Skeletal muscle tissue (tissue), 4 donors: ENCODE data around the gene CERS1. TPM values are rescaled to one million over a fixed set of nuclear protein-coding genes. Genes with fewer than 3 reads are reported as not detected.

ENCODE experiments used
- H3K27ac ChIP-seq: one replicate; pipeline ENCODE4 v1.7.0; 2013; ENCODE audit warnings: mild to moderate bottlenecking, low read depth, low read length, inconsistent platforms
- H3K27me3 ChIP-seq, 3 donors: one replicate each; pipeline ENCODE4 v1.7.0; 2013; ENCODE audit warnings: low read length in 3 of 3; ENCODE audit not compliant: control insufficient read depth in 3 of 3, insufficient read depth in 3 of 3
- H3K36me3 ChIP-seq, 3 donors: one replicate each; pipeline ENCODE4 v1.7.0; 2013; ENCODE audit warnings: low read length in 3 of 3; ENCODE audit not compliant: control insufficient read depth in 3 of 3, insufficient read depth in 3 of 3
- H3K4me1 ChIP-seq, 3 donors: one replicate each; pipeline ENCODE4 v1.7.0; 2013; ENCODE audit warnings: low read length in 3 of 3, mild to moderate bottlenecking in 3 of 3; ENCODE audit not compliant: control insufficient read depth in 3 of 3, insufficient read depth in 3 of 3
- H3K4me3 ChIP-seq, 3 donors: one replicate each; pipeline ENCODE4 v1.7.0; 2013; ENCODE audit warnings: low read length in 3 of 3
- H3K9ac ChIP-seq, 3 donors: one replicate each; pipeline ENCODE4 v1.7.0; 2013; ENCODE audit warnings: low read length in 3 of 3, mild to moderate bottlenecking in 3 of 3, moderate library complexity in 2 of 3, low read depth in 1 of 3
- H3K9me3 ChIP-seq, 3 donors: one replicate each; pipeline ENCODE4 v1.7.0; 2013; ENCODE audit warnings: low read length in 3 of 3; ENCODE audit not compliant: control insufficient read depth in 3 of 3
- total RNA-seq: library from RNA; depleted of rRNA; stranded (reverse); fragments of >200 nt; gene quantifications from one replicate; pipeline ENCODE4 v1.2.3, GENCODE V29; 2014
- donor health status: Osteomylitis.

The CERS1 gene
- total RNA-seq, 1 donor from 2014 or later = 17.7 TPM

DNA sequence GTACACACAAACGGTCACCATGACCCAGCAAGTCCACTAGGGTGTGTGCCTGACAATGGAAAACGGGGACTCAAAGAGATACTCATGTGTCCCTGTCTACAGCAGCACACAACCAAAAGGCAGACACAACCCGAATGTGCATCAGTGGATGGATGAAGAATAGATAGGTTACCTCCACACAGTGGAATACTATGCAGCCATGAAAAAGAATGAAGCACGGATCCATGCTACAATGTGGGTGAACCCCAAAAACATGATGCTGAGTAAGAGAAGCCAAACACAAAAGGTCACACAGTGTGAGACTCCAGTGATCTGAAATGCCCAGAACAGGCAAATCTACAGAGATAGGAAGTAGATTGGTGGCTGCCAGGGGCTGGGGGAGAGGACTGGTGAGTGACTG lies 9.0 kb downstream of the CERS1 start:
- H3K4me1 ChIP-seq = no peaks in the 10 kb centered on the region
- H3K9me3 ChIP-seq = no peaks in the 10 kb centered on the region
- no peak overlapping the region for H3K9ac ChIP-seq
- peaks cover 3 to 7% (median 5%) of the 10 kb centered on the region in 3 donors for H3K36me3 ChIP-seq
- H3K27ac ChIP-seq = no peak overlapping the region
- H3K27me3 ChIP-seq = no peaks in the 10 kb centered on the region
- no peak overlapping the region for H3K4me3 ChIP-seq

DNA sequence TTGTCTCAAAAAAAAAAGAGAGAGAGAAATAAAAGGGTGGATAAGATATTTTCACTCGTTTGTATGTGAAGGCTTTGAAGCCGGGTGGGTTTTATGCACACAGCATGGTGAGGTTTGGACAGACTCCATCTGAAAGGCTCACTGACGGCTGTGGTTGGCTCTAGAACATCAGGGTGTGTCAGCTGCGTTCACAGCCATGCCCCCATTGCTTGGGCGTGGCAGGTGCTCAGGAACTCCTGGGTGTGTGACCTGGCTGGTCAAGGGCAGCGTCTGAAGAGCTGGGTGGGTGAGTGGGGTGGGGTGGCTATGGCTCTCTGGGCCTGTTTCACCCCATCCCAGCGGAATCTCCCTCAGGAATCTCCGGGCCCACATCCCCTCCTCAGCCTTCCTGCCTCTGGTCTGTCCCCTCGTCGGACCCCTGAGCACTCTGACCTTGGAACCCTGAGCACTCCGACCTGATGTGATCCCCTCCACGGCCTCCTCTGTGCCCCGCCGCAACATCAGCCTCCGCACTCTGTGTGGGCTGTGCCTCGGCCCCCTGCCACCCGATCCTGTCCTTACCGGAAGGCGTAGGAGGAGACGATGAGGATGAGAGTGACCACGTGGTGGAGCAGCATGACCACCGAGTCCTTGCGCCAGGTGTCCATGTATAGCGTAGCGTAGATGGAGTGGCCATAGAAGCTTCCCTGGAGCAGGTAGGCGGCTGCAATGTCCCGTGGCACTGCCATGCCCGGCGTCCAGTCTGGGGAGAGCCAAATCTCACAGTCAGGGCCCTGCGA lies 12.2 kb downstream of the CERS1 start:
- no peaks in the 10 kb centered on the region for H3K4me1 ChIP-seq
- no peaks in the 10 kb centered on the region for H3K9me3 ChIP-seq
- H3K27me3 ChIP-seq = no peaks in the 10 kb centered on the region
- H3K9ac ChIP-seq = no peak overlapping the region
- H3K4me3 ChIP-seq = no peak overlapping the region
- peaks cover 8 to 21% (median 9%) of the 10 kb centered on the region in 3 donors for H3K36me3 ChIP-seq
- no peak overlapping the region for H3K27ac ChIP-seq

DNA sequence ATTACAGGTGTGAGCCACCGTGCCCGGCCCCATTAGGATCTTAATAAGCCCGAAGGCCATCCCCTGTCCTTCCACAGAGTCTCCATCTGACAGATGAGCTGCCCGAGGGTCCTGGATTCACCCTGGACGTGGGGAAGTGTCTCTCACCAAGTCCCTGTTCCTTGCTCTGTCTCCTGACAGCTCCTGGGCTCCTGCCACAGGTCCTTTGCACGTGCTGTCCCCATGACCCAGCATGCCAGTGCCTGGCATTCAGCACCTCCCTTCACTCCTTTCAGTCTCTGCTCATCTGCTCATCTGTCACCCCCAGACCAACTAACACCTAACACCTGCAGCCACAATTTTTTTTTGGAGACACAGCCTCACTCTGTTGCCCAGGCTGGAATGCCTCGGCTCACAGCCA lies 14.5 kb downstream of the CERS1 start:
- no peaks in the 10 kb centered on the region for H3K27me3 ChIP-seq
- no peak overlapping the region for H3K4me3 ChIP-seq
- no peaks in the 10 kb centered on the region for H3K4me1 ChIP-seq
- H3K9me3 ChIP-seq = peaks cover 0 to 3% (median 0%) of the 10 kb centered on the region in 3 donors
- peaks cover 16 to 38% (median 17%) of the 10 kb centered on the region in 3 donors for H3K36me3 ChIP-seq
- H3K27ac ChIP-seq = no peak overlapping the region
- H3K9ac ChIP-seq = no peak overlapping the region

- H3K9me3 ChIP-seq = peaks cover 0 to 3% (median 0%) of the 10 kb centered on the region in 3 donors
- H3K9ac ChIP-seq = no peak overlapping the region
- H3K27ac ChIP-seq = no peak overlapping the region
- no peaks in the 10 kb centered on the region for H3K27me3 ChIP-seq
- no peak overlapping the region for H3K4me3 ChIP-seq
- no peaks in the 10 kb centered on the region for H3K4me1 ChIP-seq
- H3K36me3 ChIP-seq = peaks cover 15 to 38% (median 17%) of the 10 kb centered on the region in 3 donors
These were observed 16.2 kb downstream of the CERS1 start for GRCh38 chr19:18879579-18880373.

- Histone ChIP-seq H3K4me3 (no peak overlapping the region), H3K9ac (no peak overlapping the region), H3K4me1 (no peaks in the 10 kb centered on the region), H3K27me3 (no peaks in the 10 kb centered on the region), H3K9me3 (peaks cover 0 to 3% (median 0%) of the 10 kb centered on the region in 3 donors), H3K36me3 (peaks cover 15 to 38% (median 16%) of the 10 kb centered on the region in 3 donors), H3K27ac (no peak overlapping the region)
These were observed 16.9 kb downstream of the CERS1 start for GRCh38 chr19:18878858-18879578.

DNA sequence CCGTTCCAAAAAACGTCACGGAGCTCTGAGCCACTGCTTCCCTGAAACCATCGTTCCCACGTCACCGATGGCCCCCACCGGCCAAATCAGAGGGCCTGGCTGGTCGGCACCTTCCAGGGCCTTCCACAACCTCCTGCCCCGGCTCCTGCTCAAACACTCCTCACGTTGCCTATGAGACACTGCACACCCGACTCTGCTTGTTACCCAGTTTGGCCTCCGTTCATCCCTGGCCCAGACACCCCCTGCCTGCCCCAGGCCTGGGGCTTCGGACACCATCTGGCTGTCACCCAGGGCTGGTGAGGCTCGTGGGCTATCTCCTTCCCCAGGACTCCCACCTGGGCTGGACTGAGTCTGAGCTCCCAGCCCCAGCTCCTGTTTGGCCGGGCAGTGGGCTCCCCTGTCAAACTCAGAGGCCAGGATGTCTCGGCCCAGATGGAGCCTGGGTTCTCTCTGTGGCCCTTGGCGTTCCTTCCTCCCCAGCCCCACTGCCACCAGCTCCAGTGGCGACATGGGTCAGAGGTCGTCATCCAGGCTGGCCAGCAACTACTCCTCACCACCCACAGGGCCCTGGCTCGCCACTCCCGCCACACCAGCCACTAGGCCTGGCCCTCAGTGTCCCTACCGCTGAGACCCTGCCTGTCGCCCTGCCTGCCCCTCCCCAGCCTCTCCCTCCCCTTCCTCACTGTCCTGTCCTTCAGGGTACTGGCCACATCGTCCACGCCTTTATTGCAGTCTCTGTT lies 17.7 kb downstream of the CERS1 start:
- Histone ChIP-seq H3K27me3 (no peaks in the 10 kb centered on the region), H3K9ac (no peak overlapping the region), H3K9me3 (peaks cover 0 to 3% (median 0%) of the 10 kb centered on the region in 3 donors), H3K36me3 (peaks cover 12 to 33% (median 15%) of the 10 kb centered on the region in 3 donors), H3K4me1 (no peaks in the 10 kb centered on the region), H3K27ac (no peak overlapping the region), H3K4me3 (no peak overlapping the region)

GRCh38 chr19:18876865-18877264 lies 19.1 kb downstream of the CERS1 start:
- no peak overlapping the region for H3K27ac ChIP-seq
- no peak overlapping the region for H3K9ac ChIP-seq
- peaks cover 0 to 3% (median 0%) of the 10 kb centered on the region in 3 donors for H3K9me3 ChIP-seq
- H3K4me1 ChIP-seq = no peaks in the 10 kb centered on the region
- no peak overlapping the region for H3K4me3 ChIP-seq
- peaks cover 12 to 30% (median 15%) of the 10 kb centered on the region in 3 donors for H3K36me3 ChIP-seq
- H3K27me3 ChIP-seq = no peaks in the 10 kb centered on the region

DNA sequence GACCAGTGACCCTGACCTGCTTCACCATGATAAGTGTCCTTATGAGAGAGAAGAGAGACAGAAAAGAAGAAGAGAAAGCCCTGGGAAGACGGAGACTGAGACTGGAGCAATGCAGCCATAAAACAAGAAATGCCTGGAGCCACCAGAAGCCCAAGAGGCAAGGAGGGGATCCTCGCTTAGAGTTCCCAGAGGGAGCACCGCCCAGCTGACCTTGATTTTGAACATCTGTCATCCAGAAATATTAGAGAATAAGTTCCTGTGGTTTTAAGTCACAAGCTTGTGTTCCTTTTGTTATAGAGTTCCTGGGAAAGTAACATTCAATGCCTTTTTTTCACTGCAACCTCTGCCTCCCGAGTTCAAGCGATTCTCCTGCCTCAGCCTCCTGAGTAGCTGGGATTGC lies 20.2 kb downstream of the CERS1 start:
- peaks cover 0 to 2% (median 1%) of the 10 kb centered on the region in 3 donors for H3K27me3 ChIP-seq
- peaks cover 0 to 3% (median 0%) of the 10 kb centered on the region in 3 donors for H3K9me3 ChIP-seq
- no peak overlapping the region for H3K9ac ChIP-seq
- peaks cover 12 to 25% (median 12%) of the 10 kb centered on the region in 3 donors for H3K36me3 ChIP-seq
- H3K27ac ChIP-seq = no peak overlapping the region
- no peaks in the 10 kb centered on the region for H3K4me1 ChIP-seq
- no peak overlapping the region for H3K4me3 ChIP-seq

DNA sequence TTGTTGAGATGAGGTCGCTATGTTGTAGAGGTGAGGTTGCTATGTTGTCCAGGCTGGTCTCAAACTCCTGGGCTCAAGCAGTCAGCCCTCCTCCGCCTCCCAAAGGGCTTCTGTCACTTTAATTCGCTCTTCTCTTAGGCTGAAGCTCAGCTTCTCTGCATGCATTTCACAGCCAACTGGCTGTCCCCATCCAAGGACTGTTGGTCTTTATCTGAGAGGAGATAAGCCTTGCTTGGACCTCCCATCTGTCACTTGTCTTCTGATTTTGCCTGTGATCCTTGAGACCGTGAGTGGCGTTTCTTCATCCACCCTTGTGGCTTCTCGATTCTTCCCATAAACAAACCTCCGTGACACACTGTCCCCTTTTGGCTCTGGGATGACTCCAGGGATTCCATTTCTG lies 24.4 kb downstream of the CERS1 start:
- Histone ChIP-seq H3K9me3 (no peaks in the 10 kb centered on the region), H3K9ac (no peak overlapping the region), H3K4me3 (no peak overlapping the region), H3K4me1 (no peaks in the 10 kb centered on the region), H3K27ac (no peak overlapping the region), H3K27me3 (peaks cover 0 to 4% (median 4%) of the 10 kb centered on the region in 3 donors), H3K36me3 (peaks cover 10 to 15% (median 10%) of the 10 kb centered on the region in 3 donors)
